AG20443 (cell line): Measurements from ENCODE around the gene WRNIP1.
"Not testable (repeated sequence)": the region's sequence is repeated elsewhere in the genome, so short reads cannot be mapped to it uniquely, and the experiment has no call there.

Source experiments
- DNase-seq: peaks from one replicate; pipeline ENCODE4 v3.0.0; 2012; ENCODE audit warnings: low spot score, mixed read lengths

Gene WRNIP1

DNA sequence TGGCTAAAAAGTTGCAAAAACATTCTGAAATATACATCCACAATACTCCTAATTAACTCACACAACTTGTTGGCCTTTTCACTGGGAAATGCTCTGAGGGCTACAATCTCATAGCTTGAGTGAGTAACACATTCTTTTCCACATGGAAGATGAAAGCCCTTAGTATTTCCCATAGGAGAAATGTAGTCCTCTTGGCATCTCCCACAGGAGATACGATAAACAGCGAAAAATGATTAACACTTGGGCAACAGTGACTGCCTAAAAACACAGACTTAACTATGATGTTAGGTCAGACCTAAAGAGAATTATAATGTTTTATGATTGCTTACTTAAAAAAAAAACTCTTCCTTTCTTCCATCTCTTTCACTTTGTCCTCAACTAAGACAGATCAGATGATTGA, 23.4 kb upstream of the WRNIP1 start:
- DNase-seq: no peak

GRCh38 chr6:2743280-2744208, 21.6 kb upstream of the WRNIP1 start:
- no peak for DNase-seq

GRCh38 chr6:2744209-2744771, 20.9 kb upstream of the WRNIP1 start:
- no peak for DNase-seq

GRCh38 chr6:2744778-2745177, 20.4 kb upstream of the WRNIP1 start:
- DNase-seq: no peak

DNA sequence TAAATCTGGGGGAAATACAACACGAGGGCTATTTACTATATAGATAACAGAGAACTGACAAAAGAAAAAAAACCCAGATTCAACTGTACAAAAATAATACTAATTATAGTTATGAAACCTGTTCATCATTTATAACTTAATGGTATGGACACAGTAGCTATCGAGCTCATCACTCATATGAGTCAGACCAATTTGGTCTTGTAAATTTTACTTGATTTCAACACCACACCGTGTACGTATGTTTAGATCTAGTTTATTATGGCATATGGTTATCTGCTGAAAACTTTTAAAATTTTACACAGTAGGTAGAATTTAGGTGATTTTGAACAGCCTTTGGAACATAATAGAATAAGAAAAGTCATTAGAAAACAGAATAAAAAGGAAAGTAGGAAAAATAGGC, 19.9 kb upstream of the WRNIP1 start:
- DNase-seq: no peak

DNA sequence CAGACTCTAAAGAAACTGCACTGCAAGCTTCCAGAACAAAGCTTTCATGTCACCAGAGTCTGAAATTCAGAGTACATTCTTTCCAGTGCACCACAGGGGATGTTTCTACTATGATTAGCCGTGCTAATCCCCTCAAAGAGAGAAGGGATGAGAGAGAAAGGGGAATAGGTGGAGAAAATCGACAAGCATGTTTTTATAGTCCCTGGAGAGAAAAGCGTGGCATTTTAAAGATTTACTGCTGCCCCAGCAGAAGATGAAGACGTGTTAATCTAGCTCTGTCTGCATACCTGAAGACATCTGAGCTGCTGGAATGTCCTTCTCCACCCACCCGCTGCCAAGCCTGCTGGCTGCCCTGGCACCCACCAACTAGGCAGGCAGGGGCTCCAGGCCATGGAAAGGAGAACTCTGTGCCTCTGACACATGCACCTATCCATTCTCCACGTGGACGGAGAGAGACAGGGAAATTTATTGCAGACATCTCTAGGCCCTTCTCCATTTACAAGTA, 18.6 kb upstream of the WRNIP1 start:
- DNase-seq: no peak

- DNase-seq: no peak
Observed at GRCh38 chr6:2748183-2748582, 17.0 kb upstream of the WRNIP1 start.

DNA sequence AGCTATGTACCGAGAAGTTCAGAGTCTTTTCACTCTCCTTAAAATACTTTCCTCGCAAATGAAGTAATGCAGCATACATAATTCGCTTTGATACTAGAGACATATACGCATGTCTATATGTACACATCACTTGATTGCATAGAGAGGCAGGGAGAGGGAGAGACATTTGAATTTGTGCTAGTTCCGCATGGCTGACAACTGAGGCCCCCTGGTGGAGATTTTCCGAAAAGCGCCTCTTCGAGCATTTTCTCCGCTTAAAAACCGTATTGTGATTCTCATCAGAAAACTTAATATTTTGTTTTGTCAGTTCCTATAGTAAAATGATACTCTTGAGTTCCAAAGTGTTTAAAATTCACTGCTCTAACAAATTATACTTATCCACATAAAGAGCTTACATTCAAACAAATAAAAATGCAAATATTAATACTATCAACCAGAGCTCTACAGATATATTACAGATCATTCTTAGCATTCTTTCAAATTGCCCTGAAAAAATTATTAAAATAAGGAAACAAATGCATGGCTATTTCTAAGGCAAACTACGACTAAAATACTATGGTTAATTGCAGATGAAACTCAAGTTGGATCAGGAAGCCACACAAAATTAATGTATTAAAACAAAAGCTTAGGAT, 15.1 kb upstream of the WRNIP1 start:
- peak; percentile 71 for DNase-seq

- DNase-seq: no peak
Observed at GRCh38 chr6:2750832-2751231, 14.4 kb upstream of the WRNIP1 start, which contains the start of gene MYLK4. TSS of gene MYLK4 (minus strand) at chr6:2750922. CDS start at chr6:2749294, 1,628 bp downstream.

GRCh38 chr6:2751871-2752270, 13.3 kb upstream of the WRNIP1 start:
- no peak for DNase-seq

DNA sequence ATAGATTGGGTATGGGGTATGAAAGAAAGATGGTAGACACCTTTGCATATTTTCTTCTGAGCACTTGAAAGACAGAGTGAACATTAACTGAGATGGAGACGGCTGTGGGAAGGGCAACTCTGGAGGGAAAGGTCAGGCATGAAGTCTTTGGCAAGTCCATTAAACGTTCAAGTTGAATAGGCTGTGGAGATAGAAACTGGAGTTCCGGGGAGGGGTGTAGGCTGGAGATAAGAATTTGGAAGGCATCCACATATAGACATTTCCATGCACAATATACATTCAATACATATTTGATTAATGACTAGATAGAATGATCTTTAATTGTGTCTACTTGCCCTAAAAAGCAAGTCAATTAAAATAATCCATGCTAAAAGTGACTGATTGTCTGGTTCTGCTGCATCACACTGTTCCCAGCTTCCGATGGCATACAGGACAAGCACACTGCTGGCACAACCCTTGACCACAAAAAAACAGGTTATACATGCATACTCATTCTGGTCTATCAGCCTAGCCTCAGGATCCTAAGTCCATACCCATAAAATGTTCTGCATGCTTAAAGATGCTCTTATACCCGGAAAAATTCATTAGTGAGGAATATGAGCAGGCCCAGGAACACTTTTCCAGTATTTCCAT, 12.6 kb upstream of the WRNIP1 start:
- no peak for DNase-seq

DNA sequence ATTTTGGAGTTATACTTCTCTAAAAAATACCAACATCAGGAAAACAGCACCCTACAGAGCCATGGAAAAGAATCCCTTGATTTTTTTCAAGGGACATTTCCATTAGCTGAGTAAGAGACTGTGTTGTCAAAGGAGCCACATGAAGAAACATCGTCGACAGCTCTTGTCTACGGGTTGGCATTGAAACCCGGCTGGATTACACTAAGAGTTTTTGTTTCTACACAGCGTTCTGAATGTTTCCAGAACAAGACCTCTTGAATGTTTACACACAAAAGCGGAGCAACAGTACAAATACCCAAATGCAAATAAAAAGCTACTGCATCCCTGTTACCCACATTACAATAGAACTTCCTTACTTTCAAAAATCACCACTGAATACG, 12.1 kb upstream of the WRNIP1 start:
- DNase-seq: no peak

DNA sequence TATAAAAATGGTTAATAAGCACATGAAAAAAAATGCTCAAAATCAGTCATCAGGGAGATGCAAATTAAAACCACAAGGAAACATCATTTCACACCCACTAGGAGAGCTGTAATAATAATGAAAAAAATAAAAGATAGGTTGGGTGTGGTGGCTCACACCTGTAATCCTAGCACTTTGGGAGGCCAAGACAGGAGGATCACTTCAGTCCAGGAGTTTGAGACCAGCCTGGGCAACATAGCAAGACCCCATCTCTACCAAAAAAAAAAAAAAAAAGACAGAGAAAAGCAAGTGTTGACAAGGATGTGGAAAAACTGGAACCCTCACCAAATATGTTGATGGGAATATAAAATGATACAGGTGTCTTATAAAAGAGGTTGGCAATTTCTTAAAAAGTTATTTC, 11.4 kb upstream of the WRNIP1 start:
- DNase-seq: no peak

DNA sequence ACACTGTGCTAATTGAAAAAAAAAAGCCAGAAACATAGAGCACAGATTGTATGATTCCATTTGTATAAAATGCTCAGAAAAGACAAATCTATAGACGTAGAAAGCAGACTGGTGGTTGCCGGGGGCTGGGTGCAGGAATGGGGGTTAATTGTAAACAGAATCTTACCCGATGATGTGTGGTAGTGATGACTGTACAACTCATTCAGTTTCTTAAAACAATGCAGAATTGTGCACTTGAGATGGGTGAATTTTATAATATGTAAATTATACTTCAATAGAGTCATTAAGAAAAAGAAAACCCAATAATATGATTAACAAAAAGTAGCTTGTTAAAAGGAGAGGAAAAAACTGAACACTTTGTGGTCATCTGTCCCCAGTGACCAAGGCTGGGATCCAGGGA, 10.8 kb upstream of the WRNIP1 start:
- DNase-seq: no peak

GRCh38 chr6:2754911-2755310, 10.3 kb upstream of the WRNIP1 start:
- DNase-seq: no peak

- DNase-seq: no peak
Observed at GRCh38 chr6:2755456-2755855, 9.7 kb upstream of the WRNIP1 start.

DNA sequence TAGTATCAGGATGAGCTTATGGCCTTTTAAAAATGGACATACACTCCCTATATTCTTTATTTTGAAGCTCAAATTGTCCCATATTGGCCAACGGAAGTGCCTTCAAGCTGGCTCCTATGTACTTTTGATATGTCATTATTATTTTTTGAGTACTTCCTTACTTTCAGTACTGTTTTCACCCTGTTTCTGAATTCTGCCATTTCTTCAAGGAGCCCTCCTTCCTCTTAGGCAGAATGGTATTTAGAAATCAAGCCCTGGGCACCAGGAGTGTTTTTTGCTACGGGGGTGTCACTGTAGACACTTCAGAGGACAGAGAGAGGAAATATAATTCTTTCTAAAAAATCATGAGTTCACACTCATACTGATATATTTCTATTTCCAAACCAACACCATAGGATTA, 9.0 kb upstream of the WRNIP1 start:
- no peak for DNase-seq

- no peak for DNase-seq
Observed at GRCh38 chr6:2756687-2757224, 8.4 kb upstream of the WRNIP1 start.

DNA sequence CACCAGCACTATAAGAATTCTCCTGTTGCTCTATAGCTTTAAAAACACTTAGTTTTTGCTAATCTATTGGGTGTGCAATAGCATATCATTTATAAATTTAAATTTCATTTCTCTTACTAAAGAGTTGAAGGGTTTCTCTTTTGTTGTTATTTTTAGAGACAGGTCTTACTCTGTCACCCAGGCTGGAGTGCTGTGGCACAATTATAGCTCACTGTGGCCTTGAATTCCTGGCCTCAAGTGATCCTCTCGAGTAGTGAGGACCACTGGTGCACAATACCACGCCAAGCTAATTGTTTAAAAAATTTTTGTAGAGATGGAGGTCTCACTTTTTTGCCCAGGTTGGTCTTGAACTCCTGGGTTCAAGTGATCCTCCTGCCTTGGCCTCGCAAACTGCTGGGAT, 6.2 kb upstream of the WRNIP1 start:
- DNase-seq: no peak

DNA sequence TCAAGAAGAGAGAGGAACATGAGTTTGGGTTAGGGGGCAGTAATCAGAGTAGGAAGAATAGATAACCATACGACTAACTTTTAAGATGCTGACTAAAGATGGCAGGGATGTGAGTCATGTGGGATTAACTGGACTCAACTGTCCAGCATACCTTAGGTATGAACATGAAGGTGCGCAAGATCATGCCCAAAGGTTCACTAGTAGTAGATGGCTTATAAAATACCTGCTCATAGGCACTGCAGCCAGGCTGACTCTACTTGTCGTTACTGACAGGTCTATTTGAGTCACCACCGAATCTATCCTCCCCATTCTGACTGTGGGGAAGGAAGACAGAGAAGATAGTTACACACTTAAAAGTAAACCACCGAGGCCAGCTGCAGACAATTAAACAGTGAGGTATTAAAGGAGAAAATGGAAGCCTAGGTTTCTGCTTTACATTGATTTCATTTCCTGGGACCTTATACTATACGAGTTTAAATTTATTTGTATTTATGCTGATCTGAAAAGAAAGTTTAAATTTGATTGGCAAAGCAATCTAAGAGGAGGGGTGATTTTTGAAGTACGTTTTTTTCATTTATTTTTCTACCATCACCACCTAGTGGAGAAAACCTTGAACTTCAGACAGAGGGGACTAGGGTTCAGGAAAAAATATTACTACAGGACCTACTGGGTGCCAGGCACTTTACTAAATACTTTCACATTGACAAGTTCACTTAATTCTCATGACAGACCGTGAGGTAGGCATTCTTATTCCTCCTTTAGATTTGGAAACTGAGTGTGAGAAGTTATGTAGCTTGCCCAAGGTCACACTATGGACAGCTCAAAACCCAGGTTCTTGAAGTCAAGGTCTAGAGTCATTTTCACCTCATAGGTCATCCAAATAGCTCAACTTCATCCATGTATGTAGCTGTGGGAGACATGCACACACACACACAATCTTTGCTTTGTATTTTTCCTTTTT, 4.0 kb upstream of the WRNIP1 start:
- DNase-seq: no peak

- DNase-seq: not testable (repeated sequence)
Observed at GRCh38 chr6:2762868-2763267, 2.3 kb upstream of the WRNIP1 start.
